ENCODE results near the gene ZDHHC14. TPM values are rescaled to one million over a fixed set of nuclear protein-coding genes. Genes with fewer than 3 reads are reported as not detected.

The ZDHHC14 gene
- total and polyA plus RNA-seq, 8 donors, result 3.4 to 25.7 (median 7.4) TPM

GRCh38 chr6:157615951-157616350, 235.0 kb downstream of the ZDHHC14 start:
- DNase-seq, result no peak
- TF ChIP-seq, protein P1, sequence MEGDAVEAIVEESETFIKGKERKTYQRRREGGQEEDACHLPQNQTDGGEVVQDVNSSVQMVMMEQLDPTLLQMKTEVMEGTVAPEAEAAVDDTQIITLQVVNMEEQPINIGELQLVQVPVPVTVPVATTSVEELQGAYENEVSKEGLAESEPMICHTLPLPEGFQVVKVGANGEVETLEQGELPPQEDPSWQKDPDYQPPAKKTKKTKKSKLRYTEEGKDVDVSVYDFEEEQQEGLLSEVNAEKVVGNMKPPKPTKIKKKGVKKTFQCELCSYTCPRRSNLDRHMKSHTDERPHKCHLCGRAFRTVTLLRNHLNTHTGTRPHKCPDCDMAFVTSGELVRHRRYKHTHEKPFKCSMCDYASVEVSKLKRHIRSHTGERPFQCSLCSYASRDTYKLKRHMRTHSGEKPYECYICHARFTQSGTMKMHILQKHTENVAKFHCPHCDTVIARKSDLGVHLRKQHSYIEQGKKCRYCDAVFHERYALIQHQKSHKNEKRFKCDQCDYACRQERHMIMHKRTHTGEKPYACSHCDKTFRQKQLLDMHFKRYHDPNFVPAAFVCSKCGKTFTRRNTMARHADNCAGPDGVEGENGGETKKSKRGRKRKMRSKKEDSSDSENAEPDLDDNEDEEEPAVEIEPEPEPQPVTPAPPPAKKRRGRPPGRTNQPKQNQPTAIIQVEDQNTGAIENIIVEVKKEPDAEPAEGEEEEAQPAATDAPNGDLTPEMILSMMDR (IDR thresholded peaks at IDR 0.05), result no peak
- no peak for TF ChIP-seq POLR2A (IDR thresholded peaks at IDR 0.05)
- no peak for TF ChIP-seq EP300 (IDR thresholded peaks at IDR 0.05)
- no peak for TF ChIP-seq POLR2AphosphoS5 (IDR thresholded peaks at IDR 0.05)
- intact Hi-C loops (cut with DNase I; ENCODE audit: low total_unique reads), result no loop called here
- Histone ChIP-seq H3K9me3 (no peaks in the 10 kb centered on the region), H3K27me3 (no peaks in the 10 kb centered on the region), H3K36me3 (no peaks in the 10 kb centered on the region), H3K4me3 (no peak overlapping the region), H3K27ac (no peak overlapping the region), H3K4me1 (peaks cover 0 to 13% (median 4%) of the 10 kb centered on the region in 4 donors)
- WGBS, 5 donors, result 90 to 96% (median 92%) methylated on average over 4 of the region's 4 CpGs

DNA sequence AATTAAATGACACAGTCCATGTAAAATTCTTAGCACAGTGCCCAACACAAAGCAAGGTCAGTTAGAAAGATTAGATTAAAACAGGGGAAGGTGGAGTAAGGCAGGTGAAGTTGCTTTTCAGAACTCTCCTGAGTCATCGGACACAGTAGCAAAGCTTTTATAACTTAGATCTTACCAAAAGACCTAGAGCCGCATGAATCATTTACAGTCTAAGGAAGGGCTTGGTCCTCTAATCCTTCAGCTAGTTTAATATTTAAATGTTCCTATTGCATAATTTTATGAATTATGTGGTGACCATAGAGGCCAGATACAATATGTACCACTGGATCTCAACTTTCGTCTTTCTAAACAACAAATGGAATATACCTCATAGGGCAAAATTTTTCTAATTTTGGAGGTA, 240.0 kb downstream of the ZDHHC14 start:
- TF ChIP-seq POLR2A (IDR thresholded peaks at IDR 0.05), result no peak
- TF ChIP-seq, protein P1 (IDR thresholded peaks at IDR 0.05), result no peak
- peak in 1 of 2 donors; percentile 36 for DNase-seq
- Histone ChIP-seq H3K27ac (no peak overlapping the region), H3K4me1 (no peaks in the 10 kb centered on the region), H3K4me3 (no peak overlapping the region), H3K9me3 (no peaks in the 10 kb centered on the region), H3K27me3 (no peaks in the 10 kb centered on the region), H3K36me3 (no peaks in the 10 kb centered on the region)
- 59 to 81% (median 72%) methylated on average over 3 of the region's 3 CpGs for WGBS, 5 donors
- intact Hi-C loops (cut with DNase I; ENCODE audit: low total_unique reads), result no loop called here

GRCh38 chr6:157621406-157621805, 240.4 kb downstream of the ZDHHC14 start:
- no peak for DNase-seq
- no peaks in the 10 kb centered on the region for H3K4me1 ChIP-seq

GRCh38 chr6:157622427-157622826, 241.4 kb downstream of the ZDHHC14 start:
- WGBS, 5 donors, result 88 to 99% (median 96%) methylated on average over 3 of the region's 3 CpGs
- H3K4me1 ChIP-seq, result no peaks in the 10 kb centered on the region
- TF ChIP-seq, protein P1 (IDR thresholded peaks at IDR 0.05), result no peak
- TF ChIP-seq EP300 (IDR thresholded peaks at IDR 0.05) (no peak), POLR2A (IDR thresholded peaks at IDR 0.05) (no peak), POLR2AphosphoS5 (IDR thresholded peaks at IDR 0.05) (no peak)
- intact Hi-C loops (cut with DNase I; ENCODE audit: low total_unique reads), result no loop called here
- no peaks in the 10 kb centered on the region for H3K27me3 ChIP-seq
- no peak overlapping the region for H3K27ac ChIP-seq
- no peak overlapping the region for H3K4me3 ChIP-seq
- DNase-seq, result no peak
- H3K9me3 ChIP-seq, result no peaks in the 10 kb centered on the region
- H3K36me3 ChIP-seq, result no peaks in the 10 kb centered on the region

More at GRCh38 chr6:157621406-157621805, 240.4 kb downstream of the ZDHHC14 start:
- TF ChIP-seq POLR2A (IDR thresholded peaks at IDR 0.05), result no peak
- no peak for TF ChIP-seq POLR2AphosphoS5 (IDR thresholded peaks at IDR 0.05)
- TF ChIP-seq EP300 (IDR thresholded peaks at IDR 0.05), result no peak
- TF ChIP-seq, protein P1 (IDR thresholded peaks at IDR 0.05), result no peak
- WGBS, 5 donors, result 70 to 87% (median 84%) methylated on average over 6 of the region's 6 CpGs
- Histone ChIP-seq H3K27me3 (no peaks in the 10 kb centered on the region), H3K36me3 (no peaks in the 10 kb centered on the region), H3K4me3 (no peak overlapping the region), H3K27ac (no peak overlapping the region), H3K9me3 (no peaks in the 10 kb centered on the region)
- intact Hi-C loops (cut with DNase I; ENCODE audit: low total_unique reads), result no loop called here
